ENCODE data around the gene FGF14.

The FGF14 gene

GRCh38 chr13:102280366-102280765 is 121.5 kb downstream of the FGF14 start:
- Histone ChIP-seq H3K27me3 (ENCODE audit: control insufficient read depth, insufficient read depth, low read length) (no peaks in the 10 kb centered on the region), H3K36me3 (ENCODE audit: insufficient read depth, low read length) (no peaks in the 10 kb centered on the region), H3K4me2 (ENCODE audit: low read length) (no peak overlapping the region), H3K4me1 (ENCODE audit: control insufficient read depth, insufficient read depth, low read length) (peaks cover 9% of the 10 kb centered on the region), H3K9me3 (replicated peaks; ENCODE audit: low read length) (no peaks in the 10 kb centered on the region), H3K4me3 (ENCODE audit: low read length) (no peak overlapping the region), H3K9ac (ENCODE audit: low read depth, low read length) (no peak overlapping the region)

- Histone ChIP-seq H3K4me2 (ENCODE audit: low read length) (no peak overlapping the region), H3K27me3 (ENCODE audit: control insufficient read depth, insufficient read depth, low read length) (no peaks in the 10 kb centered on the region)
These were observed 124.6 kb downstream of the FGF14 start for GRCh38 chr13:102277286-102277685.

GRCh38 chr13:102276404-102276803 is 125.4 kb downstream of the FGF14 start:
- Histone ChIP-seq H3K4me3 (ENCODE audit: low read length) (no peak overlapping the region), H3K9me3 (replicated peaks; ENCODE audit: low read length) (no peaks in the 10 kb centered on the region), H3K27me3 (ENCODE audit: control insufficient read depth, insufficient read depth, low read length) (no peaks in the 10 kb centered on the region), H3K36me3 (ENCODE audit: insufficient read depth, low read length) (no peaks in the 10 kb centered on the region), H3K4me2 (ENCODE audit: low read length) (no peak overlapping the region), H3K9ac (ENCODE audit: low read depth, low read length) (no peak overlapping the region), H3K4me1 (ENCODE audit: control insufficient read depth, insufficient read depth, low read length) (no peaks in the 10 kb centered on the region)

More at GRCh38 chr13:102277286-102277685, 124.6 kb downstream of the FGF14 start:
- no peak overlapping the region for H3K9ac ChIP-seq (ENCODE audit: low read depth, low read length)
- no peaks in the 10 kb centered on the region for H3K36me3 ChIP-seq (ENCODE audit: insufficient read depth, low read length)
- no peaks in the 10 kb centered on the region for H3K9me3 ChIP-seq (replicated peaks; ENCODE audit: low read length)
- H3K4me3 ChIP-seq (ENCODE audit: low read length), result no peak overlapping the region
- no peaks in the 10 kb centered on the region for H3K4me1 ChIP-seq (ENCODE audit: control insufficient read depth, insufficient read depth, low read length)

- no peaks in the 10 kb centered on the region for H3K4me1 ChIP-seq (ENCODE audit: control insufficient read depth, insufficient read depth, low read length)
- no peak overlapping the region for H3K9ac ChIP-seq (ENCODE audit: low read depth, low read length)
- H3K4me3 ChIP-seq (ENCODE audit: low read length), result no peak overlapping the region
- H3K27me3 ChIP-seq (ENCODE audit: control insufficient read depth, insufficient read depth, low read length), result no peaks in the 10 kb centered on the region
- H3K36me3 ChIP-seq (ENCODE audit: insufficient read depth, low read length), result no peaks in the 10 kb centered on the region
- H3K9me3 ChIP-seq (replicated peaks; ENCODE audit: low read length), result no peaks in the 10 kb centered on the region
- H3K4me2 ChIP-seq (ENCODE audit: low read length), result no peak overlapping the region
These were observed 125.9 kb downstream of the FGF14 start for GRCh38 chr13:102275969-102276368.

GRCh38 chr13:102273111-102273510 is 128.7 kb downstream of the FGF14 start:
- Histone ChIP-seq H3K9me3 (replicated peaks; ENCODE audit: low read length) (no peaks in the 10 kb centered on the region), H3K4me3 (ENCODE audit: low read length) (no peak overlapping the region), H3K27me3 (ENCODE audit: control insufficient read depth, insufficient read depth, low read length) (no peaks in the 10 kb centered on the region), H3K4me1 (ENCODE audit: control insufficient read depth, insufficient read depth, low read length) (no peaks in the 10 kb centered on the region), H3K36me3 (ENCODE audit: insufficient read depth, low read length) (no peaks in the 10 kb centered on the region), H3K4me2 (ENCODE audit: low read length) (no peak overlapping the region), H3K9ac (ENCODE audit: low read depth, low read length) (no peak overlapping the region)

- Histone ChIP-seq H3K4me3 (ENCODE audit: low read length) (no peak overlapping the region), H3K4me1 (ENCODE audit: control insufficient read depth, insufficient read depth, low read length) (no peaks in the 10 kb centered on the region), H3K9ac (ENCODE audit: low read depth, low read length) (no peak overlapping the region), H3K27me3 (ENCODE audit: control insufficient read depth, insufficient read depth, low read length) (no peaks in the 10 kb centered on the region), H3K4me2 (ENCODE audit: low read length) (no peak overlapping the region), H3K9me3 (replicated peaks; ENCODE audit: low read length) (no peaks in the 10 kb centered on the region), H3K36me3 (ENCODE audit: insufficient read depth, low read length) (no peaks in the 10 kb centered on the region)
These were observed 134.7 kb downstream of the FGF14 start for GRCh38 chr13:102267191-102267590.

GRCh38 chr13:102261809-102262208 is 140.0 kb downstream of the FGF14 start:
- no peak overlapping the region for H3K4me2 ChIP-seq (ENCODE audit: low read length)
- H3K9me3 ChIP-seq (replicated peaks; ENCODE audit: low read length), result no peaks in the 10 kb centered on the region
- H3K9ac ChIP-seq (ENCODE audit: low read depth, low read length), result no peak overlapping the region
- no peaks in the 10 kb centered on the region for H3K36me3 ChIP-seq (ENCODE audit: insufficient read depth, low read length)
- no peaks in the 10 kb centered on the region for H3K27me3 ChIP-seq (ENCODE audit: control insufficient read depth, insufficient read depth, low read length)
- no peaks in the 10 kb centered on the region for H3K4me1 ChIP-seq (ENCODE audit: control insufficient read depth, insufficient read depth, low read length)
- H3K4me3 ChIP-seq (ENCODE audit: low read length), result no peak overlapping the region

- no peaks in the 10 kb centered on the region for H3K36me3 ChIP-seq (ENCODE audit: insufficient read depth, low read length)
- no peaks in the 10 kb centered on the region for H3K27me3 ChIP-seq (ENCODE audit: control insufficient read depth, insufficient read depth, low read length)
- no peak overlapping the region for H3K4me2 ChIP-seq (ENCODE audit: low read length)
- no peak overlapping the region for H3K4me3 ChIP-seq (ENCODE audit: low read length)
- H3K9me3 ChIP-seq (replicated peaks; ENCODE audit: low read length), result no peaks in the 10 kb centered on the region
- H3K4me1 ChIP-seq (ENCODE audit: control insufficient read depth, insufficient read depth, low read length), result no peaks in the 10 kb centered on the region
- no peak overlapping the region for H3K9ac ChIP-seq (ENCODE audit: low read depth, low read length)
These were observed 140.5 kb downstream of the FGF14 start for GRCh38 chr13:102261316-102261715.

GRCh38 chr13:102260256-102260655 is 141.6 kb downstream of the FGF14 start:
- Histone ChIP-seq H3K4me1 (ENCODE audit: control insufficient read depth, insufficient read depth, low read length) (no peaks in the 10 kb centered on the region), H3K9me3 (replicated peaks; ENCODE audit: low read length) (no peaks in the 10 kb centered on the region), H3K4me3 (ENCODE audit: low read length) (no peak overlapping the region), H3K36me3 (ENCODE audit: insufficient read depth, low read length) (no peaks in the 10 kb centered on the region), H3K27me3 (ENCODE audit: control insufficient read depth, insufficient read depth, low read length) (no peaks in the 10 kb centered on the region), H3K9ac (ENCODE audit: low read depth, low read length) (no peak overlapping the region), H3K4me2 (ENCODE audit: low read length) (no peak overlapping the region)

GRCh38 chr13:102255409-102255808 is 146.4 kb downstream of the FGF14 start:
- Histone ChIP-seq H3K36me3 (ENCODE audit: insufficient read depth, low read length) (no peaks in the 10 kb centered on the region), H3K4me2 (ENCODE audit: low read length) (no peak overlapping the region), H3K9me3 (replicated peaks; ENCODE audit: low read length) (no peaks in the 10 kb centered on the region), H3K4me3 (ENCODE audit: low read length) (no peak overlapping the region), H3K27me3 (ENCODE audit: control insufficient read depth, insufficient read depth, low read length) (peaks cover 5% of the 10 kb centered on the region), H3K4me1 (ENCODE audit: control insufficient read depth, insufficient read depth, low read length) (no peaks in the 10 kb centered on the region), H3K9ac (ENCODE audit: low read depth, low read length) (no peak overlapping the region)

GRCh38 chr13:102251817-102252216 is 150.0 kb downstream of the FGF14 start:
- no peaks in the 10 kb centered on the region for H3K36me3 ChIP-seq (ENCODE audit: insufficient read depth, low read length)

GRCh38 chr13:102250448-102250847 is 151.4 kb downstream of the FGF14 start:
- H3K4me1 ChIP-seq (ENCODE audit: control insufficient read depth, insufficient read depth, low read length), result no peaks in the 10 kb centered on the region
- no peaks in the 10 kb centered on the region for H3K36me3 ChIP-seq (ENCODE audit: insufficient read depth, low read length)
- H3K4me2 ChIP-seq (ENCODE audit: low read length), result no peak overlapping the region
- H3K27me3 ChIP-seq (ENCODE audit: control insufficient read depth, insufficient read depth, low read length), result peaks cover 15% of the 10 kb centered on the region
- H3K9me3 ChIP-seq (replicated peaks; ENCODE audit: low read length), result no peaks in the 10 kb centered on the region
- H3K9ac ChIP-seq (ENCODE audit: low read depth, low read length), result no peak overlapping the region
- no peak overlapping the region for H3K4me3 ChIP-seq (ENCODE audit: low read length)

More at GRCh38 chr13:102251817-102252216, 150.0 kb downstream of the FGF14 start:
- Histone ChIP-seq H3K4me2 (ENCODE audit: low read length) (no peak overlapping the region), H3K27me3 (ENCODE audit: control insufficient read depth, insufficient read depth, low read length) (peaks cover 15% of the 10 kb centered on the region), H3K4me3 (ENCODE audit: low read length) (no peak overlapping the region), H3K9me3 (replicated peaks; ENCODE audit: low read length) (no peaks in the 10 kb centered on the region), H3K9ac (ENCODE audit: low read depth, low read length) (no peak overlapping the region), H3K4me1 (ENCODE audit: control insufficient read depth, insufficient read depth, low read length) (no peaks in the 10 kb centered on the region)
